Liver (tissue), 9 donors: ENCODE results near the gene MGRN1. TPM values are rescaled to one million over a fixed set of nuclear protein-coding genes. Genes with fewer than 3 reads are reported as not detected.

Source experiments
- DNase-seq: peaks from one replicate; pipeline ENCODE4 v3.0.0-alpha.2; 2017; ENCODE audit warnings: low spot score
- H3K27ac ChIP-seq, 2 donors: one replicate each; pipeline ENCODE4 v1.7.0; 2013; ENCODE audit warnings: inconsistent platforms in 2 of 2, low read length in 2 of 2, control low read depth in 1 of 2, low read depth in 1 of 2, mild to moderate bottlenecking in 1 of 2
- H3K27me3 ChIP-seq, 4 donors: one replicate each; pipeline versions ENCODE4 v1.6.1 to v1.7.0; 2013; ENCODE audit warnings: low read length in 3 of 4, inconsistent platforms in 1 of 4, mild to moderate bottlenecking in 1 of 4, moderate library complexity in 1 of 4; ENCODE audit not compliant: control insufficient read depth in 4 of 4, insufficient read depth in 4 of 4
- H3K36me3 ChIP-seq, 4 donors: one replicate each; pipeline versions ENCODE4 v1.6.1 to v1.7.0; 2013; ENCODE audit warnings: low read length in 3 of 4, mild to moderate bottlenecking in 3 of 4, low read depth in 1 of 4, moderate library complexity in 1 of 4; ENCODE audit not compliant: control insufficient read depth in 4 of 4, insufficient read depth in 3 of 4
- H3K4me1 ChIP-seq, 4 donors: one replicate each; pipeline versions ENCODE4 v1.6.1 to v1.7.0; 2013; ENCODE audit warnings: low read length in 3 of 4, mild to moderate bottlenecking in 3 of 4, moderate library complexity in 1 of 4; ENCODE audit not compliant: control insufficient read depth in 4 of 4, insufficient read depth in 4 of 4
- H3K4me3 ChIP-seq, 3 donors: one replicate each; pipeline versions ENCODE4 v1.6.1 to v1.7.0; 2013; ENCODE audit warnings: low read length in 3 of 3, control low read depth in 1 of 3, low read depth in 1 of 3, mild to moderate bottlenecking in 1 of 3
- H3K9ac ChIP-seq, 2 donors: one replicate each; pipeline ENCODE4 v1.7.0; 2013; ENCODE audit warnings: low read length in 2 of 2, mild to moderate bottlenecking in 2 of 2, moderate library complexity in 2 of 2, control low read depth in 1 of 2, low read depth in 1 of 2
- H3K9me3 ChIP-seq, 4 donors: one replicate each; pipeline versions ENCODE4 v1.6.1 to v1.7.0; 2013; ENCODE audit warnings: low read length in 3 of 4; ENCODE audit not compliant: control insufficient read depth in 4 of 4
- ATF3 ChIP-seq: IDR thresholded peaks from 2 replicates; pipeline ENCODE4 v1.6.1; 2016; ENCODE audit warnings: antibody characterized with exemption
- FOXA2 ChIP-seq: IDR thresholded peaks from 2 replicates; pipeline ENCODE4 v1.6.1; 2016; ENCODE audit warnings: antibody characterized with exemption
- GABPA ChIP-seq, 2 donors: IDR thresholded peaks in 1 of 2; conservative IDR thresholded peaks in 1 of 2; 2 replicates each; pipeline ENCODE4 v1.6.1; 2016; ENCODE audit warnings: antibody characterized with exemption in 2 of 2, mild to moderate bottlenecking in 1 of 2, moderate library complexity in 1 of 2
- MAX ChIP-seq: IDR thresholded peaks from 2 replicates; pipeline ENCODE4 v1.6.1; 2016; ENCODE audit warnings: antibody characterized with exemption
- NR2F2 ChIP-seq: IDR thresholded peaks from 2 replicates; pipeline ENCODE4 v1.6.1; 2016; ENCODE audit warnings: antibody characterized with exemption
- REST ChIP-seq: IDR thresholded peaks from 2 replicates; pipeline ENCODE4 v1.6.1; 2016; ENCODE audit warnings: antibody characterized with exemption, mild to moderate bottlenecking
- RXRA ChIP-seq, 2 donors: IDR thresholded peaks; 2 replicates each; pipeline ENCODE4 v1.6.1; 2017 to 2018; ENCODE audit warnings: antibody characterized with exemption in 2 of 2, mild to moderate bottlenecking in 1 of 2
- TAF1 ChIP-seq: conservative IDR thresholded peaks from 2 replicates; pipeline ENCODE4 v1.6.1; 2016; ENCODE audit warnings: antibody characterized with exemption, mild to moderate bottlenecking
- WGBS: extraction: QIAGEN DNeasy Blood & Tissue Kit; methylation state at CpG from one replicate; pipeline ENCODE4 v1.1.7; 2013; 5-methylcytosine and 5-hydroxymethylcytosine counted together
- polyA plus RNA-seq, 2 donors: library from polyadenylated mRNA; stranded (reverse) in 1 of 2; unstranded in 1 of 2; fragments of 200-250 nt in 1 of 2; fragments of >200 nt in 1 of 2; fragmentation: Nextera tagmentation in 1 of 2; extraction: Ambion mirVana in 1 of 2; gene quantifications; one replicate each; pipeline versions ENCODE4 v1.2.1 to v1.2.3, GENCODE V29; 2013 to 2015
- total RNA-seq, 2 donors: library from RNA; depleted of rRNA; stranded (reverse); fragments of >200 nt; gene quantifications; one replicate each; pipeline ENCODE4 v1.2.3, GENCODE V29; 2014
- TF ChIP-seq, protein P1 (sequence below): IDR thresholded peaks from 2 replicates; pipeline ENCODE4 v1.6.1; 2016; ENCODE audit warnings: antibody characterized with exemption
- donor health status: healthy.
- donor health status: healthy.
- donor health status: healthy.
- donor health status: healthy.
- donor health status: healthy.

Gene MGRN1
- total and polyA plus RNA-seq, 4 donors, result 15.9 to 35.7 (median 25.9) TPM

GRCh38 chr16:4713663-4714501, 89.3 kb downstream of the MGRN1 start:
- TF ChIP-seq REST, result no peak
- no peak for TF ChIP-seq FOXA2
- Histone ChIP-seq H3K9ac (no peak overlapping the region), H3K27ac (no peak overlapping the region), H3K27me3 (no peaks in the 10 kb centered on the region), H3K36me3 (peaks cover 2 to 43% (median 24%) of the 10 kb centered on the region in 4 donors), H3K4me1 (no peaks in the 10 kb centered on the region), H3K9me3 (no peaks in the 10 kb centered on the region), H3K4me3 (no peak overlapping the region)
- DNase-seq, result no peak
- 92% methylated on average over 18 of the region's 18 CpGs for WGBS

- Histone ChIP-seq H3K27me3 (no peaks in the 10 kb centered on the region), H3K9me3 (no peaks in the 10 kb centered on the region), H3K27ac (no peak overlapping the region), H3K4me3 (no peak overlapping the region), H3K4me1 (no peaks in the 10 kb centered on the region), H3K36me3 (peaks cover 2 to 40% (median 21%) of the 10 kb centered on the region in 4 donors), H3K9ac (no peak overlapping the region)
- TF ChIP-seq MAX (no peak), GABPA (IDR thresholded peaks at IDR 0.05 in 1 of 2, conservative IDR thresholded peaks at IDR 0.05 in 1 of 2) (no peak), REST (no peak), RXRA (IDR thresholded peaks at IDR 0.05) (no peak), FOXA2 (no peak), NR2F2 (no peak), TAF1 (no peak), ATF3 (no peak)
- TF ChIP-seq, protein P1, sequence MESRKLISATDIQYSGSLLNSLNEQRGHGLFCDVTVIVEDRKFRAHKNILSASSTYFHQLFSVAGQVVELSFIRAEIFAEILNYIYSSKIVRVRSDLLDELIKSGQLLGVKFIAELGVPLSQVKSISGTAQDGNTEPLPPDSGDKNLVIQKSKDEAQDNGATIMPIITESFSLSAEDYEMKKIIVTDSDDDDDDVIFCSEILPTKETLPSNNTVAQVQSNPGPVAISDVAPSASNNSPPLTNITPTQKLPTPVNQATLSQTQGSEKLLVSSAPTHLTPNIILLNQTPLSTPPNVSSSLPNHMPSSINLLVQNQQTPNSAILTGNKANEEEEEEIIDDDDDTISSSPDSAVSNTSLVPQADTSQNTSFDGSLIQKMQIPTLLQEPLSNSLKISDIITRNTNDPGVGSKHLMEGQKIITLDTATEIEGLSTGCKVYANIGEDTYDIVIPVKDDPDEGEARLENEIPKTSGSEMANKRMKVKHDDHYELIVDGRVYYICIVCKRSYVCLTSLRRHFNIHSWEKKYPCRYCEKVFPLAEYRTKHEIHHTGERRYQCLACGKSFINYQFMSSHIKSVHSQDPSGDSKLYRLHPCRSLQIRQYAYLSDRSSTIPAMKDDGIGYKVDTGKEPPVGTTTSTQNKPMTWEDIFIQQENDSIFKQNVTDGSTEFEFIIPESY, result no peak
- WGBS, result 97% methylated on average over 2 of the region's 2 CpGs
- no peak for DNase-seq
Observed at GRCh38 chr16:4714996-4715395, 90.4 kb downstream of the MGRN1 start.
